ENCODE measurements around the gene PDZRN3.
"Not testable (repeated sequence)": the region's sequence is repeated elsewhere in the genome, so short reads cannot be mapped to it uniquely, and the experiment has no call there.

The PDZRN3 gene

GRCh38 chr3:73586190-73586589, 38.6 kb downstream of the PDZRN3 start:
- no peak for DNase-seq

- no peak for DNase-seq
Observed at GRCh38 chr3:73584873-73585272, 39.9 kb downstream of the PDZRN3 start.

- no peak for DNase-seq
Observed at GRCh38 chr3:73582535-73582934, 42.2 kb downstream of the PDZRN3 start.

- DNase-seq, result no peak
Observed at GRCh38 chr3:73581134-73581846, 43.5 kb downstream of the PDZRN3 start.

- no peak for DNase-seq
Observed at GRCh38 chr3:73580343-73580742, 44.4 kb downstream of the PDZRN3 start.

GRCh38 chr3:73577704-73578103, 47.0 kb downstream of the PDZRN3 start:
- DNase-seq, result no peak

GRCh38 chr3:73576999-73577461, 47.7 kb downstream of the PDZRN3 start:
- DNase-seq, result no peak

- no peak for DNase-seq
Observed at GRCh38 chr3:73575953-73576352, 48.8 kb downstream of the PDZRN3 start.

GRCh38 chr3:73575519-73575918, 49.2 kb downstream of the PDZRN3 start:
- DNase-seq, result no peak

GRCh38 chr3:73573204-73573603, 51.5 kb downstream of the PDZRN3 start:
- no peak for DNase-seq

- no peak for DNase-seq
Observed at GRCh38 chr3:73572368-73572767, 52.4 kb downstream of the PDZRN3 start.

- DNase-seq, result no peak
Observed at GRCh38 chr3:73571238-73571794, 53.4 kb downstream of the PDZRN3 start.

GRCh38 chr3:73569246-73569760, 55.4 kb downstream of the PDZRN3 start:
- no peak for DNase-seq

- DNase-seq, result no peak
Observed at GRCh38 chr3:73568371-73568862, 56.3 kb downstream of the PDZRN3 start.

- DNase-seq, result not testable (repeated sequence)
Observed at GRCh38 chr3:73565374-73565773, 59.4 kb downstream of the PDZRN3 start.

- DNase-seq, result no peak
Observed at GRCh38 chr3:73563896-73564582, 60.7 kb downstream of the PDZRN3 start.

GRCh38 chr3:73561494-73561893, 63.2 kb downstream of the PDZRN3 start:
- DNase-seq, result no peak

GRCh38 chr3:73559749-73560148, 65.0 kb downstream of the PDZRN3 start:
- no peak for DNase-seq

GRCh38 chr3:73558727-73559075, 66.0 kb downstream of the PDZRN3 start:
- DNase-seq, result no peak

GRCh38 chr3:73557986-73558726, 66.6 kb downstream of the PDZRN3 start:
- DNase-seq, result no peak

GRCh38 chr3:73556520-73557372, 68.0 kb downstream of the PDZRN3 start:
- DNase-seq, result no peak

GRCh38 chr3:73555076-73555475, 69.7 kb downstream of the PDZRN3 start:
- no peak for DNase-seq
